GM19397 (cell line): ENCODE results near the gene CHKA.
A peak's percentile ranks its signal among the peaks of the same experiment; 100 is the strongest.

Experiments
- ATAC-seq: cut with Tn5 transposase; IDR thresholded peaks from one replicate; pipeline ENCODE4 v1.9.1; 2021; ENCODE audit warnings: mild to moderate bottlenecking, moderate library complexity; ENCODE audit not compliant: unreplicated experiment

CHKA gene

GRCh38 chr11:68033708-68034045 is 87.5 kb downstream of the CHKA start:
- ATAC-seq: no peak

GRCh38 chr11:68032997-68033707 is 88.0 kb downstream of the CHKA start:
- no peak for ATAC-seq

- ATAC-seq: no peak
These were observed 89.2 kb downstream of the CHKA start for GRCh38 chr11:68032003-68032402.

GRCh38 chr11:68031144-68031464 is 90.1 kb downstream of the CHKA start:
- ATAC-seq: no peak

DNA sequence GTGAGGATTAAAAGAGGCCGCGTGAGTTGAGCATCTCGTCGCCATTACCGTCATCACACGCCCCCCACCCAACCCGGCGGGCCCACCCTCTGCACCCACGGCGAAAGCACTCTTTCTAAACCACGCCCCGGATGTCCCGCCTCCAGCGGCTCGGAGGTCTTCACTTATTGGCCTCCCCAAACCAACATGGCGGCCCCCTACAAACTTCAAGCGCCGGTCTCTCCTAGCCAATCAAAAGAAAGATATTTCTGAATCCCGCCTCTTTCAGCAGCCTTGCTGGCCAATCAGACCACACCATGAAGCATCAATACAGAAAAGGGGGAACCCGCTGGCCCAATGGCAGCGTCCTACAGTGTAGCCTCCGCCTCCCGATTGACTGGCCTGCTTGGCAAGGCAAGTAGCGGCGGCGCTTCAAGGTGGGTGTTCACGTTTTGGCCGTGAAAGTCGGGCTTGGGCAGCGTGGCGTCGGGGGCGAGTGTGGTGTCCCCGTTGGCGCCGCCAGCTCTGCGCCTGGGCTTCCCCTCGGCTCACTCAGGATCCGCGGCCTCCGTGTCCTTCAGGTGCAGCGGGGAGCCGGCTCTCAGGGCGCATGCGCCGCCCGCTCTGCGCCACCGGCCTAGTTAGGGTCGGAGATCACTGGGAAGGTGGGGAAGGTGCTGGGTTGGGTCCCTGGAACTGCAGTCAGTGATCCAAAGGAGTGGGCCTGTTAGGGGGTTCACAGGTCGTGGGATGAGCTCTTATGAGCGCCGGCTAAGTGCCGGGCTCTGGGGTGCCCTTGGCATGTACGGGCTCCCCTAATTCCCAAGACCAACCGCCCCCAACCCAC is 90.7 kb downstream of the CHKA start, which contains the start of gene NDUFS8:
Gene NDUFS8 (plus strand): TSS at position 364 of the 826 bp plus-strand sequence. CDS start 1,471 bp downstream, outside the sequence.
- peak; percentile 91 for ATAC-seq

- no peak for ATAC-seq
These were observed 92.2 kb downstream of the CHKA start for GRCh38 chr11:68028802-68029545.

- ATAC-seq: no peak
These were observed 93.5 kb downstream of the CHKA start for GRCh38 chr11:68027667-68028066.

DNA sequence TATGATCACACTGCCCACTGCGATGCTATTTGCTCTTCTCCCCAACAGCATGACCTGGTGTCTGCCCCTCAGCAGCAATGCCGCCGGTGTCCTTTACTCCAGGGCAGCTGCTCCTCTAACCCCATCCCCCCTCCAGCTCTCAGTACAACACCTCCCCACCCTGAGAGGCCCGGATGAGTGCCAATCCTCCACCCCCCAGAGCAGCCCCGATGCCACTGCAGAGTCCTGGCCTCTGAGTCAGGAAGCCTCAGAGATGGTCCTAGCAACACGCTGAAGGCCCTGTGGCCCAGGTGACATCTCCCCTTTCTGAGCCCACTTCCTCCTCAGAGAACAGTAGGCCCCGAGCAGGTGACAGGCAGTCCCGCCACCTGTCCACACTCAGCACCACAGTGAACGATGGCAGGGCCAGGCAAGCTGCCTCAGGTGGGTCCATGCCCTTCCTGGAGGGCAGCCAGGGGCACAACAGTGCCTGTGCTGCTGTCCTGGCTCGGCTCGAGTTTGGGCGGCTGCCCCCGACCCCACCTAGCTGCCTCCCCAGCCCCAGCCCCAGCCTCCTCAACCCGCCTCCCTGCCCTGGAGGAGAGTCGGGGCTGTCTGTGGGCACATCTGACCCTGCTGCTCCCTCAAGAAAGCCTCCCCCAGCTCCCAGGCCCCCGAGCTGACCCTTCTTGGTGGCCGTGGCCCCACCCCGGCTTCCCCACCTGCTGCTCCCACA is 94.6 kb downstream of the CHKA start:
- no peak for ATAC-seq

GRCh38 chr11:68025047-68025446 is 96.1 kb downstream of the CHKA start:
- no peak for ATAC-seq

GRCh38 chr11:68024508-68024907 is 96.7 kb downstream of the CHKA start:
- ATAC-seq: no peak

- no peak for ATAC-seq
These were observed 98.7 kb downstream of the CHKA start for GRCh38 chr11:68022531-68022930.

GRCh38 chr11:68021167-68021787 is 99.9 kb downstream of the CHKA start:
- ATAC-seq: no peak

GRCh38 chr11:68020575-68020974 is 100.6 kb downstream of the CHKA start:
- ATAC-seq: no peak

- ATAC-seq: no peak
These were observed 101.7 kb downstream of the CHKA start for GRCh38 chr11:68019486-68019885.

- ATAC-seq: no peak
These were observed 102.4 kb downstream of the CHKA start for GRCh38 chr11:68018730-68019190.

DNA sequence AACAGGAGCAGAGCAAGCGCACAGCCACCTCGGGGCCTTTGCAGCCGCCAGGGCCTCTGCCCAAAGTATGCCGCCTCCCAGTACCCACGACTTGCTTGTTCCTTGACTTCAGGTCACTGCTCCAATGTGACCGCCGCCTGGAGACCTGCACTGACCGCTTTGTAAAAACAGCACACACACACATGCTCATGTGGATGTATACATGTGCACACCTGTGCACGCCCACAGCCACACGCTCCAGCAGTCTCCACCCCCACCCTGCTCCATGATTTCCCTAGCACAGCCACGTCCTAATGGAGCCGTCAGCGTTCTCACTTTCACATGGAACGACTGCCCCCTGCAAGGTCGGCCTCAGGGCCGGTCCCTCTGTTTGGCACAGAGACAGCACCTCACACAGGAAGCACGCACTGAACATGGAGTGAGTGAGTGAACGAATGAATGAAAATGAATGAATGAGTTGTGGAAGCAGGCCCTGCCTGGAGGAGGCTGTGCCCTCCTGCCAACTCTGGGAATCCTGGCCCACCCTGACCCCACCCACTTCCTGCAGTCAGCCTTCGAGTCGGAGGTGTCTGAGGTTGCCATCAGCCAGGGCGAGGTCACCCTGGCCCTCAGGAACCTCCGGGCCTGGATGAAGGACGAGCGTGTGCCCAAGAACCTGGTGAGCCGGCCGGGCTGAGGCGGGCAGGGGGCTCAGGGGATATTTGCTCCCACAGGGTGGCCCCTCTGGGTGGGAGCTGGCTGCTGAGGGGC is 103.0 kb downstream of the CHKA start:
- no peak for ATAC-seq

GRCh38 chr11:68016904-68017817 is 104.0 kb downstream of the CHKA start:
- ATAC-seq: no peak

- no peak for ATAC-seq
These were observed 104.9 kb downstream of the CHKA start for GRCh38 chr11:68016161-68016903.
